Neural progenitor cell (in vitro differentiated cells): ENCODE measurements around the gene DCDC2B. TPM values are rescaled to one million over a fixed set of nuclear protein-coding genes. Genes with fewer than 3 reads are reported as not detected.

Source experiments
- DNase-seq: peaks from one replicate; pipeline ENCODE4 v3.0.0-alpha.2; 2016; ENCODE audit warnings: low spot score
- H2AFZ ChIP-seq: fragments of 200-600 bp; sonication (generic); replicated peaks from 2 replicates; pipeline ENCODE4 v1.6.1; 2016; ENCODE audit warnings: antibody characterized with exemption
- H3F3A ChIP-seq: fragments of 200-600 bp; sonication (generic); 2 replicates; pipeline ENCODE4 v1.6.1; 2016; ENCODE audit warnings: antibody characterized with exemption, low read depth
- H3K27ac ChIP-seq: fragments of 200-600 bp; sonication (generic); 2 replicates; pipeline ENCODE4 v1.5.1; 2016; ENCODE audit warnings: mild to moderate bottlenecking
- H3K27me3 ChIP-seq: fragments of 200-600 bp; sonication (generic); 2 replicates; pipeline ENCODE4 v1.6.1; 2016; ENCODE audit warnings: mild to moderate bottlenecking, moderate library complexity
- H3K36me3 ChIP-seq: fragments of 200-600 bp; sonication (generic); 2 replicates; pipeline ENCODE4 v1.5.1; 2016
- H3K4me1 ChIP-seq: fragments of 200-600 bp; sonication (generic); 2 replicates; pipeline ENCODE4 v1.6.1; 2016; ENCODE audit warnings: mixed run types
- H3K4me2 ChIP-seq: fragments of 200-600 bp; sonication (generic); 2 replicates; pipeline ENCODE4 v1.6.1; 2016
- H3K4me3 ChIP-seq: fragments of 200-600 bp; sonication (generic); 2 replicates; pipeline ENCODE4 v1.5.1; 2016
- H3K79me2 ChIP-seq: fragments of 200-600 bp; sonication (generic); 2 replicates; pipeline ENCODE4 v1.6.1; 2016; ENCODE audit warnings: low read depth
- H3K9ac ChIP-seq: fragments of 200-600 bp; sonication (generic); 2 replicates; pipeline ENCODE4 v1.6.1; 2016
- H3K9me3 ChIP-seq: fragments of 200-600 bp; sonication (generic); 2 replicates; pipeline ENCODE4 v1.5.1; 2016; ENCODE audit warnings: low read depth
- H4K20me1 ChIP-seq: fragments of 200-600 bp; sonication (generic); 2 replicates; pipeline ENCODE4 v1.6.1; 2016; ENCODE audit warnings: low read depth
- H3K27ac Mint-ChIP-seq: 3 replicates; pipeline ENCODE4 v1.8.0; 2021; ENCODE audit warnings: mixed read lengths
- H3K27me3 Mint-ChIP-seq: 2 replicates; pipeline ENCODE4 v1.8.0; 2022; ENCODE audit warnings: low read depth, mild to moderate bottlenecking, inconsistent platforms, moderate library complexity, mixed read lengths; ENCODE audit not compliant: insufficient read depth
- H3K36me3 Mint-ChIP-seq: 3 replicates; pipeline ENCODE4 v1.8.0; 2021; ENCODE audit warnings: mixed read lengths
- H3K4me1 Mint-ChIP-seq: 3 replicates; pipeline ENCODE4 v1.8.0; 2021; ENCODE audit warnings: mixed read lengths
- H3K4me3 Mint-ChIP-seq: 3 replicates; pipeline ENCODE4 v1.8.0; 2021; ENCODE audit warnings: mild to moderate bottlenecking, moderate library complexity, mixed read lengths
- H3K9me3 Mint-ChIP-seq: 3 replicates; pipeline ENCODE4 v1.8.0; 2020; ENCODE audit warnings: mixed read lengths
- EZH2 ChIP-seq: fragments of 200-600 bp; sonication (generic); IDR thresholded peaks from 2 replicates; pipeline ENCODE4 v1.6.1; 2017; ENCODE audit warnings: antibody characterized with exemption, mild to moderate bottlenecking, moderate library complexity
- EZH2phosphoT487 ChIP-seq: fragments of 200-600 bp; sonication (generic); IDR thresholded peaks from 2 replicates; pipeline ENCODE4 v1.6.1; 2017; ENCODE audit warnings: antibody characterized with exemption
- total RNA-seq: library from RNA; depleted of rRNA; stranded (reverse); fragments of >200 nt; gene quantifications from 2 replicates; pipeline ENCODE4 v1.2.3, GENCODE V29; 2015; ENCODE audit warnings: low replicate concordance
- TF ChIP-seq, protein P1 (sequence below): fragments of 200-600 bp; sonication (generic); IDR thresholded peaks from 2 replicates; pipeline ENCODE4 v1.5.1; 2017; ENCODE audit warnings: antibody characterized with exemption, mild to moderate bottlenecking

Gene DCDC2B
- total RNA-seq, 1 donor from 2014 or later, result not detected

DNA sequence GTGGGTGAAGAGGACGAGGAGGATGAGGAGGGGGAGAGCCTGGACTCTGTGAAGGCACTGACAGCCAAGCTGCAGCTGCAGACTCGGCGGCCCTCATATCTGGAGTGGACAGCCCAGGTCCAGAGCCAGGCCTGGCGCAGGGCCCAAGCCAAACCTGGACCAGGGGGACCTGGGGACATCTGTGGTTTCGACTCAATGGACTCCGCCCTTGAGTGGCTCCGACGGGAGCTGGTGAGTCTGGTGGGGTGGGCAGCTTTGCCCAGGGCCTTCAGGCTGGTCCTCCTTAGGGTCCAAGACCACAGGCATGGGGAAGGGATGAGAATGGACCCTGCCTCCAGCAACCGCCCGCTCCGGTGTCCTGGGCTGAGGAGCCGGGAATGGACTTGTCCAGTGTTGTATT is 38.6 kb downstream of the DCDC2B start:
- Mint-ChIP-seq H3K9me3 (no peaks in the 10 kb centered on the region), H3K4me1 (peaks cover 27% of the 10 kb centered on the region), H3K27ac (no peak overlapping the region), H3K27me3 (peaks cover 7% of the 10 kb centered on the region), H3K36me3 (no peaks in the 10 kb centered on the region), H3K4me3 (peak overlapping the region; percentile 15)
- Histone ChIP-seq H3K36me3 (no peaks in the 10 kb centered on the region), H3K4me1 (peaks cover 18% of the 10 kb centered on the region), H3K9ac (no peak overlapping the region), H3K27me3 (no peaks in the 10 kb centered on the region), H4K20me1 (no peaks in the 10 kb centered on the region), H2AFZ (no peak overlapping the region), H3K9me3 (no peaks in the 10 kb centered on the region), H3K4me3 (no peak overlapping the region), H3K27ac (no peak overlapping the region), H3K4me2 (no peak overlapping the region), H3F3A (peaks cover 29% of the 10 kb centered on the region), H3K79me2 (peaks cover 5% of the 10 kb centered on the region)
- no peak for DNase-seq
- TF ChIP-seq, protein P1, sequence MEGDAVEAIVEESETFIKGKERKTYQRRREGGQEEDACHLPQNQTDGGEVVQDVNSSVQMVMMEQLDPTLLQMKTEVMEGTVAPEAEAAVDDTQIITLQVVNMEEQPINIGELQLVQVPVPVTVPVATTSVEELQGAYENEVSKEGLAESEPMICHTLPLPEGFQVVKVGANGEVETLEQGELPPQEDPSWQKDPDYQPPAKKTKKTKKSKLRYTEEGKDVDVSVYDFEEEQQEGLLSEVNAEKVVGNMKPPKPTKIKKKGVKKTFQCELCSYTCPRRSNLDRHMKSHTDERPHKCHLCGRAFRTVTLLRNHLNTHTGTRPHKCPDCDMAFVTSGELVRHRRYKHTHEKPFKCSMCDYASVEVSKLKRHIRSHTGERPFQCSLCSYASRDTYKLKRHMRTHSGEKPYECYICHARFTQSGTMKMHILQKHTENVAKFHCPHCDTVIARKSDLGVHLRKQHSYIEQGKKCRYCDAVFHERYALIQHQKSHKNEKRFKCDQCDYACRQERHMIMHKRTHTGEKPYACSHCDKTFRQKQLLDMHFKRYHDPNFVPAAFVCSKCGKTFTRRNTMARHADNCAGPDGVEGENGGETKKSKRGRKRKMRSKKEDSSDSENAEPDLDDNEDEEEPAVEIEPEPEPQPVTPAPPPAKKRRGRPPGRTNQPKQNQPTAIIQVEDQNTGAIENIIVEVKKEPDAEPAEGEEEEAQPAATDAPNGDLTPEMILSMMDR, result no peak
- no peak for TF ChIP-seq EZH2phosphoT487
- no peak for TF ChIP-seq EZH2

- Histone ChIP-seq H3K27me3 (no peaks in the 10 kb centered on the region), H3K27ac (no peak overlapping the region), H3K9ac (no peak overlapping the region), H3K4me2 (peak overlapping the region; percentile 85), H3K4me1 (peaks cover 12% of the 10 kb centered on the region), H3K79me2 (peaks cover 3% of the 10 kb centered on the region), H3K36me3 (no peaks in the 10 kb centered on the region), H2AFZ (peak overlapping the region; percentile 87), H3F3A (peaks cover 22% of the 10 kb centered on the region), H3K9me3 (no peaks in the 10 kb centered on the region), H3K4me3 (peak overlapping the region; percentile 51), H4K20me1 (no peaks in the 10 kb centered on the region)
- peak; percentile 91 for DNase-seq
- H3K4me1 Mint-ChIP-seq, result peaks cover 23% of the 10 kb centered on the region
- H3K27ac Mint-ChIP-seq, result no peak overlapping the region
- H3K4me3 Mint-ChIP-seq, result no peak overlapping the region
- H3K9me3 Mint-ChIP-seq, result no peaks in the 10 kb centered on the region
- H3K36me3 Mint-ChIP-seq, result no peaks in the 10 kb centered on the region
- TF ChIP-seq, protein P1, result peak; percentile 84
- TF ChIP-seq EZH2phosphoT487 (no peak), EZH2 (no peak)
- H3K27me3 Mint-ChIP-seq, result peaks cover 7% of the 10 kb centered on the region
Measured at GRCh38 chr1:32247983-32248889, 39.3 kb downstream of the DCDC2B start.

- Mint-ChIP-seq H3K4me3 (no peak overlapping the region), H3K4me1 (peaks cover 23% of the 10 kb centered on the region)
- no peak for TF ChIP-seq EZH2
Measured at GRCh38 chr1:32249831-32250525, 41.1 kb downstream of the DCDC2B start.

More at GRCh38 chr1:32249831-32250525, 41.1 kb downstream of the DCDC2B start:
- Histone ChIP-seq H3K36me3 (no peaks in the 10 kb centered on the region), H3K27ac (no peak overlapping the region), H3K79me2 (no peaks in the 10 kb centered on the region), H3K4me2 (no peak overlapping the region), H2AFZ (no peak overlapping the region), H3K4me3 (no peak overlapping the region), H3K27me3 (no peaks in the 10 kb centered on the region), H4K20me1 (no peaks in the 10 kb centered on the region), H3K4me1 (peaks cover 12% of the 10 kb centered on the region), H3K9ac (no peak overlapping the region), H3K9me3 (no peaks in the 10 kb centered on the region), H3F3A (peaks cover 22% of the 10 kb centered on the region)
- peaks cover 8% of the 10 kb centered on the region for H3K27me3 Mint-ChIP-seq
- peak overlapping the region; percentile 81 for H3K27ac Mint-ChIP-seq
- no peaks in the 10 kb centered on the region for H3K9me3 Mint-ChIP-seq
- no peak for DNase-seq
- H3K36me3 Mint-ChIP-seq, result no peaks in the 10 kb centered on the region
